Neutrophil (primary cell): ENCODE results near the gene CPA4.

Experiments used
- H3K27ac ChIP-seq: fragments of 200-600 bp; sonication (generic); 2 replicates; pipeline ENCODE4 v1.5.1; 2016; ENCODE audit warnings: mild to moderate bottlenecking, moderate library complexity
- H3K27me3 ChIP-seq: fragments of 200-600 bp; sonication (generic); 2 replicates; pipeline ENCODE4 v1.6.0; 2016; ENCODE audit warnings: mild to moderate bottlenecking
- H3K36me3 ChIP-seq: fragments of 200-600 bp; sonication (generic); 2 replicates; pipeline ENCODE4 v1.5.1; 2017
- H3K4me1 ChIP-seq, 2 experiments: fragments of 200-600 bp in 1 of 2; sonication (generic) in 1 of 2; 1 replicate in 1 of 2; 2 replicates in 1 of 2; pipeline versions ENCODE4 v1.5.1 to v1.6.1; 2013 to 2016; ENCODE audit warnings: low read depth in 1 of 2, low read length in 1 of 2, mild to moderate bottlenecking in 1 of 2, moderate library complexity in 1 of 2; ENCODE audit not compliant: control insufficient read depth in 1 of 2, insufficient read depth in 1 of 2
- H3K4me3 ChIP-seq, 2 experiments: fragments of 200-600 bp in 1 of 2; sonication (generic) in 1 of 2; 1 replicate in 1 of 2; 2 replicates in 1 of 2; pipeline ENCODE4 v1.5.1; 2013 to 2016; ENCODE audit warnings: low read depth in 1 of 2, low read length in 1 of 2, mild to moderate bottlenecking in 1 of 2, moderate library complexity in 1 of 2
- H3K9me3 ChIP-seq: fragments of 200-600 bp; sonication (generic); 2 replicates; pipeline ENCODE4 v1.5.1; 2016
- CTCF ChIP-seq: fragments of 200-600 bp; sonication (generic); IDR thresholded peaks from 2 replicates; pipeline ENCODE4 v1.5.1; 2016; ENCODE audit warnings: antibody characterized with exemption

CPA4 gene

GRCh38 chr7:130268463-130269317 is 24.3 kb upstream of the CPA4 start:
- Histone ChIP-seq H3K4me1 (peaks cover 3 to 12% of the 10 kb centered on the region in 2 experiments), H3K27ac (no peak overlapping the region), H3K36me3 (no peaks in the 10 kb centered on the region), H3K9me3 (no peaks in the 10 kb centered on the region), H3K27me3 (peaks cover 22% of the 10 kb centered on the region), H3K4me3 (no peak overlapping the region)
- no peak for TF ChIP-seq CTCF

GRCh38 chr7:130269318-130269694 is 23.7 kb upstream of the CPA4 start:
- Histone ChIP-seq H3K4me1 (peaks cover 3 to 17% of the 10 kb centered on the region in 2 experiments), H3K9me3 (no peaks in the 10 kb centered on the region), H3K27me3 (peaks cover 28% of the 10 kb centered on the region), H3K27ac (no peak overlapping the region), H3K36me3 (no peaks in the 10 kb centered on the region), H3K4me3 (no peak overlapping the region)
- TF ChIP-seq CTCF: no peak

- H3K9me3 ChIP-seq: no peaks in the 10 kb centered on the region
- H3K4me3 ChIP-seq: no peak overlapping the region
- peaks cover 47% of the 10 kb centered on the region for H3K27me3 ChIP-seq
- H3K4me1 ChIP-seq: peaks cover 3 to 17% of the 10 kb centered on the region in 2 experiments
- H3K27ac ChIP-seq: no peak overlapping the region
- no peaks in the 10 kb centered on the region for H3K36me3 ChIP-seq
- TF ChIP-seq CTCF: no peak
Observed at GRCh38 chr7:130270947-130271800, 21.8 kb upstream of the CPA4 start.

DNA sequence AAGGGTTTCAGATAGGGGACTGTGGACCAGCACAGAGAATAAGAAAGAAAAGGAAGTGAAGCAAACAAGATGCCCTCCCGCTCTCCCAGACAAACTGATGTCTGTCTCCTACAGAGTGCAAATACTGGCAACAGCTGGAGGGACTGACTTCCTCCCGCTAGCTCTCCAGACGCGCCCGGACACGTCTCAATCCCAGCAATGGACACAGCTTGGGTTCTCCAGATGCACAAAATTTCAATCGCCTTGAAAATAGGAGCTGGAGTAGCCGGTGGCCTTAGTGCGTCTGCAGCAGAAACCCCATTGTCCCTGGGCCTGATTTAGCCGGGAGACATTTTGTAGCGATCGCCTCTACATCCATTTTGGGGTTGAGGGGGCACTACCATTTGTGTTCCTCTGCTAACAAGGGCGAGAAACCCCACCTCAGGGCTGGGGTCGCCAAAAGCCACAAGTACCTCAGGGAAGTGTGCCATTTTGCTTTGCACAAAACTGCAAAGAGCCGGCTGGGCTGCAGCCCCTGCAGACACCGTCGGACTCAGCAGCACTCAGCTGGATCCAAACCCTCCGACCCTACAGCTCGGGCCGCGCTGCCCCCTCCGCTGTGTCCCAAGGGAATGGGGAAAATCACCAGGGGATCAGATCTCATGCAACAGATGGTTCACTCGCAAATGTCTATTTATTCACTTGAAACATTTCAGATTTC is 20.4 kb upstream of the CPA4 start:
- Histone ChIP-seq H3K4me1 (peaks cover 3 to 17% of the 10 kb centered on the region in 2 experiments), H3K4me3 (no peak overlapping the region), H3K27ac (no peak overlapping the region)

More for the DNA sequence above, 20.4 kb upstream of the CPA4 start:
- no peak for TF ChIP-seq CTCF
- Histone ChIP-seq H3K9me3 (no peaks in the 10 kb centered on the region), H3K27me3 (peaks cover 54% of the 10 kb centered on the region), H3K36me3 (no peaks in the 10 kb centered on the region)
